ENCODE measurements around the gene PRR5L.

PRR5L gene

DNA sequence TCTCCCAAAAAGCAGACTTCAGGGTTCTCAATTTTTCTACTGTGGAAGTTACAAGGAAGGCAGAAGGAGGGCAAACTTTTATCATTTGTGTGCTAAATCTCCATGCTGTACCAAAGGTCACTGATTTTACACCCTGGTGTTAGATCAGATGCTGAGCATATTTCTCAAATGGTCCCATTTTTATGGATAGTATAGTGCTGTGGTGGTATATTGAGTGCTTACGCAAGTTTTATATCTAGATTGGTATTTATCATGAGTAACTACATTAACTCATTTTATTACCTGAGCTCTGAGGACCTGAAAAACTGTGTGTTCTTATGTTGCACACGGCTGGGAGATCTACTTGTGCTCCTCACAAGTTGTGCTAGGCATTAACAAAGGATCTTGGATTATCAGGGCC lies 75.1 kb downstream of the PRR5L start:
- Histone ChIP-seq H3F3A (ENCODE audit: insufficient read depth, low read length) (no peaks in the 10 kb centered on the region), H3K4me2 (ENCODE audit: low read depth, low read length) (no peak overlapping the region), H3K36me3 (replicated peaks; ENCODE audit: insufficient read depth, low read length) (no peaks in the 10 kb centered on the region), H3K9me2 (replicated peaks; ENCODE audit: insufficient read depth, low read length) (no peaks in the 10 kb centered on the region), H3K27ac (ENCODE audit: low read length) (no peak overlapping the region), H2AFZ (ENCODE audit: low read length) (no peak overlapping the region), H3K79me2 (ENCODE audit: low read length) (no peaks in the 10 kb centered on the region), H3K4me3 (ENCODE audit: low read length) (no peak overlapping the region), H3K27me3 (replicated peaks; ENCODE audit: insufficient read depth, low read length) (peaks cover 14% of the 10 kb centered on the region), H3K9ac (ENCODE audit: low read length) (no peak overlapping the region), H4K20me1 (ENCODE audit: insufficient read depth, low read length) (no peaks in the 10 kb centered on the region), H3K9me3 (replicated peaks; ENCODE audit: insufficient read depth, low read length) (no peaks in the 10 kb centered on the region), H3K4me1 (ENCODE audit: low read length) (no peaks in the 10 kb centered on the region)
- no peak for DNase-seq
- TF ChIP-seq, protein P1, sequence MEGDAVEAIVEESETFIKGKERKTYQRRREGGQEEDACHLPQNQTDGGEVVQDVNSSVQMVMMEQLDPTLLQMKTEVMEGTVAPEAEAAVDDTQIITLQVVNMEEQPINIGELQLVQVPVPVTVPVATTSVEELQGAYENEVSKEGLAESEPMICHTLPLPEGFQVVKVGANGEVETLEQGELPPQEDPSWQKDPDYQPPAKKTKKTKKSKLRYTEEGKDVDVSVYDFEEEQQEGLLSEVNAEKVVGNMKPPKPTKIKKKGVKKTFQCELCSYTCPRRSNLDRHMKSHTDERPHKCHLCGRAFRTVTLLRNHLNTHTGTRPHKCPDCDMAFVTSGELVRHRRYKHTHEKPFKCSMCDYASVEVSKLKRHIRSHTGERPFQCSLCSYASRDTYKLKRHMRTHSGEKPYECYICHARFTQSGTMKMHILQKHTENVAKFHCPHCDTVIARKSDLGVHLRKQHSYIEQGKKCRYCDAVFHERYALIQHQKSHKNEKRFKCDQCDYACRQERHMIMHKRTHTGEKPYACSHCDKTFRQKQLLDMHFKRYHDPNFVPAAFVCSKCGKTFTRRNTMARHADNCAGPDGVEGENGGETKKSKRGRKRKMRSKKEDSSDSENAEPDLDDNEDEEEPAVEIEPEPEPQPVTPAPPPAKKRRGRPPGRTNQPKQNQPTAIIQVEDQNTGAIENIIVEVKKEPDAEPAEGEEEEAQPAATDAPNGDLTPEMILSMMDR (IDR thresholded peaks at IDR 0.05; ENCODE audit: low read length): no peak
- TF ChIP-seq EZH2phosphoT487 (IDR thresholded peaks at IDR 0.05; ENCODE audit: low read length) (no peak), EZH2 (optimal IDR thresholded peaks at IDR 0.05; ENCODE audit: low read depth, low read length) (no peak)

DNA sequence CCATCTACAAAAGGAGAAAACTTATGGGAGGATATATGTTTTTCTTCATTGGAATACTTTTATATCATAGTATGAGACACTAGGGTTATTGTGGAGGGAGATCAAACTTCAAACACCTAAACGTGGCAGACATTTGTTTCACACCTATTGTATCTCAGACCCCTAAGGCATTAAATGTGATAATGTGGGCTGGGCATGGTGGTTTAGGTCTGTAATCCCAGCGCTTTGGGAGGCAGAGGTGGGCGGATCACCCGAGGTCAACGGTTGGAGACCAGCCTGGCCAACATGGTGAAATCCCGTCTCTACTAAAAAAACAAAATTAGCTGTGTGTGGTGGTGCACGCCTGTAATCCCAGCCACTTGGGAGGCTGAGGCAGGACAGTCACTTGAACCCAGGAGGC lies 75.5 kb downstream of the PRR5L start:
- Histone ChIP-seq H3K4me3 (ENCODE audit: low read length) (no peak overlapping the region), H3K9ac (ENCODE audit: low read length) (no peak overlapping the region), H3K27me3 (replicated peaks; ENCODE audit: insufficient read depth, low read length) (peaks cover 14% of the 10 kb centered on the region), H3K9me2 (replicated peaks; ENCODE audit: insufficient read depth, low read length) (no peaks in the 10 kb centered on the region), H3K27ac (ENCODE audit: low read length) (no peak overlapping the region), H2AFZ (ENCODE audit: low read length) (no peak overlapping the region), H3K79me2 (ENCODE audit: low read length) (no peaks in the 10 kb centered on the region), H3K4me2 (ENCODE audit: low read depth, low read length) (no peak overlapping the region), H3K4me1 (ENCODE audit: low read length) (no peaks in the 10 kb centered on the region), H3F3A (ENCODE audit: insufficient read depth, low read length) (no peaks in the 10 kb centered on the region), H3K36me3 (replicated peaks; ENCODE audit: insufficient read depth, low read length) (no peaks in the 10 kb centered on the region), H4K20me1 (ENCODE audit: insufficient read depth, low read length) (no peaks in the 10 kb centered on the region), H3K9me3 (replicated peaks; ENCODE audit: insufficient read depth, low read length) (no peaks in the 10 kb centered on the region)
- TF ChIP-seq, protein P1 (IDR thresholded peaks at IDR 0.05; ENCODE audit: low read length): no peak
- TF ChIP-seq EZH2phosphoT487 (IDR thresholded peaks at IDR 0.05; ENCODE audit: low read length) (no peak), EZH2 (optimal IDR thresholded peaks at IDR 0.05; ENCODE audit: low read depth, low read length) (no peak)
- no peak for DNase-seq

DNA sequence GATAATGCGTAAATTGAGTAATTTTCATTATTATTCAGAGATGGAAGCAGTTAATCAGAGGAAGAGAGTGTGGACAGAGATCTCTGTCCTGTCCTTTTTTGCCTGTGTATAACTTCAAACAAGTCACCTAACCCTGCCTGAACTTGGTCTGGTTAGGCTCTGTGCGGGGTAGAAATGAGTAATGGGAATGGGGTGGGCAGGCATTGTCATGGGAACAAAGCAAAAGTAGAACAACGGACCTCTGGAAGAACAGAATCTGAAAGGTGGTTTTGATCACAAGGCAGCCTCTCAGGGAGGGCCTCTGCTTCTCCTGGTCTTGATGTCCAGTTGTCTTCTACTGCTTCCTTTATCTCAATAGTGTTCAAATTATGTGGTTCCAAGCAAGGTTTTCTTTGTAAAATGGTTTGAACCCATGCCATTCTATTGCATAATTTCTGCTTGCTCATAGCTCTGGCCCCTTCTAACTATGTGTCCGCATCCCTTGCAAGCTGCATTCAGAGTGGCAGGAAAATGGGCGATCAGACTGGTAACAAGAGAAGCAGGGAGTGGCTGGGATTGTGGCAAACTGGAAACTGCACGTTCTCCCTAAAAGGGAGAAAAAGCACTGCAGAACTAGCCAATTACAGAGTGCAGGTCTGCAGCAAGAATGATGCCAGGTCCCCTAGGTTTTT lies 76.1 kb downstream of the PRR5L start:
- Histone ChIP-seq H3F3A (ENCODE audit: insufficient read depth, low read length) (no peaks in the 10 kb centered on the region), H3K4me2 (ENCODE audit: low read depth, low read length) (no peak overlapping the region), H3K79me2 (ENCODE audit: low read length) (no peaks in the 10 kb centered on the region), H3K9ac (ENCODE audit: low read length) (no peak overlapping the region), H2AFZ (ENCODE audit: low read length) (no peak overlapping the region), H3K4me3 (ENCODE audit: low read length) (no peak overlapping the region), H3K36me3 (replicated peaks; ENCODE audit: insufficient read depth, low read length) (no peaks in the 10 kb centered on the region), H3K9me3 (replicated peaks; ENCODE audit: insufficient read depth, low read length) (no peaks in the 10 kb centered on the region), H3K9me2 (replicated peaks; ENCODE audit: insufficient read depth, low read length) (no peaks in the 10 kb centered on the region), H3K27me3 (replicated peaks; ENCODE audit: insufficient read depth, low read length) (peaks cover 14% of the 10 kb centered on the region), H3K4me1 (ENCODE audit: low read length) (no peaks in the 10 kb centered on the region), H3K27ac (ENCODE audit: low read length) (no peak overlapping the region), H4K20me1 (ENCODE audit: insufficient read depth, low read length) (no peaks in the 10 kb centered on the region)
- TF ChIP-seq EZH2 (optimal IDR thresholded peaks at IDR 0.05; ENCODE audit: low read depth, low read length): no peak
- no peak for TF ChIP-seq EZH2phosphoT487 (IDR thresholded peaks at IDR 0.05; ENCODE audit: low read length)
- TF ChIP-seq, protein P1 (IDR thresholded peaks at IDR 0.05; ENCODE audit: low read length): no peak
- DNase-seq: no peak

Measured in MM.1S (cell line).